Stomach smooth muscle (tissue), 2 donors: ENCODE data around the gene PACRG.

Experiments used
- H3K27ac ChIP-seq: one replicate; pipeline ENCODE4 v1.7.0; 2013; ENCODE audit warnings: mild to moderate bottlenecking, low read length, inconsistent platforms
- H3K27me3 ChIP-seq, 2 donors: one replicate each; pipeline ENCODE4 v1.7.0; 2013; ENCODE audit warnings: low read length in 2 of 2; ENCODE audit not compliant: insufficient read depth in 2 of 2, control insufficient read depth in 1 of 2
- H3K36me3 ChIP-seq, 2 donors: one replicate each; pipeline ENCODE4 v1.7.0; 2013; ENCODE audit warnings: low read length in 2 of 2; ENCODE audit not compliant: control insufficient read depth in 2 of 2, insufficient read depth in 2 of 2
- H3K4me1 ChIP-seq: one replicate; pipeline ENCODE4 v1.7.0; 2013; ENCODE audit warnings: low read length; ENCODE audit not compliant: control insufficient read depth, insufficient read depth
- H3K4me3 ChIP-seq, 2 donors: one replicate each; pipeline ENCODE4 v1.7.0; 2013; ENCODE audit warnings: low read length in 2 of 2
- H3K9ac ChIP-seq, 2 donors: one replicate each; pipeline ENCODE4 v1.7.0; 2013; ENCODE audit warnings: low read length in 2 of 2, mild to moderate bottlenecking in 1 of 2
- H3K9me3 ChIP-seq, 2 donors: one replicate each; pipeline ENCODE4 v1.7.0; 2013; ENCODE audit warnings: low read length in 2 of 2; ENCODE audit not compliant: control insufficient read depth in 2 of 2
- donor health status: healthy.
- donor health status: Pancreatic carcinoma.

The PACRG gene

GRCh38 chr6:163290545-163291274 is 562.9 kb downstream of the PACRG start:
- H3K9ac ChIP-seq = no peak overlapping the region
- H3K9me3 ChIP-seq = no peaks in the 10 kb centered on the region
- no peak overlapping the region for H3K4me3 ChIP-seq
- H3K27me3 ChIP-seq = no peaks in the 10 kb centered on the region
- H3K36me3 ChIP-seq = no peaks in the 10 kb centered on the region
- H3K27ac ChIP-seq = no peak overlapping the region
- H3K4me1 ChIP-seq = no peaks in the 10 kb centered on the region

DNA sequence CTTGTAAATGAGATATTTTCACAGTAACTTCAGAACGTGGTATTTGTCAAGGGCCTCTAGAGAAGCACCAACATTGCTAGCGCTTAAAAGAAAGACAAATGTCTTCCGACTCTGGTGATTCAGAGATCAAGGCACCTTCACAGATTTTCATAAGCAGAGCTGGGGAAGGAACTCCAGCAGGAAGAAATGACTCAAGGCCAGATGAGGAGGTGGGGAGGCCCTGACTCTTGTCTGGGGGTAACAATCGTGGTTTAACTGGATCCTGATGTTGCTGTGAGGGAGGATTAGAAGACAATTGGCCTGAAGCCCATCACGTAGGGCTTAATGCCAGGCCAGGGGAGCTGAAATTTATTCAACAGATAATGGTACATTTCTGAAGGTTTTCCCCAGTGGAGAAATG is 563.8 kb downstream of the PACRG start:
- Histone ChIP-seq H3K4me3 (no peak overlapping the region), H3K9me3 (no peaks in the 10 kb centered on the region), H3K27me3 (no peaks in the 10 kb centered on the region), H3K4me1 (no peaks in the 10 kb centered on the region), H3K27ac (no peak overlapping the region), H3K36me3 (no peaks in the 10 kb centered on the region), H3K9ac (no peak overlapping the region)

DNA sequence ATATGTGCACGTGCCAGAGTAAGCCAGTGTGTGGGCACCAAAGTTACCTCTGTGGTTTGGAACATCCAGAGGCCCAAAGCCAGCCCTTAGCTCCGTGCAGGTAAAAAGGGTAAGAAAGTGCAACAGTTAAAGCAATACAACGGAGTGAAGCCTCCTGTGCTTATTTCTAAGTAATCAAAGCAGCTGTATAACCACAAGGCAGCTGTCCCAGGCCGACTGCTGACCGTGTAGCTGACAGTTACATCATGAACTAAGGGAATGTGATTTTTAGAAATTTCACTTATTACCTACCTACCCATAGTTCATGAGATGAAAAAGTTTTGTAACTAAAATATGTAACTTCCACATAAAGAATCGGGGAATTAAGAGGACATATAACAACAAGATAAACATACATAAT is 565.5 kb downstream of the PACRG start:
- H3K27ac ChIP-seq = no peak overlapping the region
- no peaks in the 10 kb centered on the region for H3K27me3 ChIP-seq
- no peak overlapping the region for H3K9ac ChIP-seq
- no peaks in the 10 kb centered on the region for H3K4me1 ChIP-seq
- no peaks in the 10 kb centered on the region for H3K9me3 ChIP-seq
- H3K4me3 ChIP-seq = no peak overlapping the region
- no peaks in the 10 kb centered on the region for H3K36me3 ChIP-seq

DNA sequence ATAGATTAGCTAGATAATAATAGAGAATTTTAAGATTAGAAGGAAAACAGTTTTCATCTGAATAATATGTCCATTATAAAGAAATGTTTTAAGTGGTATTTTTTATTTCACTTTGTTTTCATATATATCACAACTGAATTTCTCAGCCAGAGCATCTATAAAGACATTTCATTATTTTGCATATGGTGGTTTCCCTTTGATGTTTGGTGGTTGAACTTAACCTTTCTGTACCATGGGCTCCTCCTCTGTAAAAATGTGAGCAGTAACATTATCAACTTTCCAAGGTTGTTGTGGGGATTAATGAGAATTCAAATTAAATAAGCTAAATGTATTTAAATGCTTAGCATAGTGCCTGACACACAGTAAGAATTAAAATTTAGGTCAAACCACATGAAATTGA is 567.0 kb downstream of the PACRG start:
- no peak overlapping the region for H3K27ac ChIP-seq
- no peaks in the 10 kb centered on the region for H3K9me3 ChIP-seq
- H3K9ac ChIP-seq = no peak overlapping the region
- H3K4me1 ChIP-seq = no peaks in the 10 kb centered on the region
- H3K36me3 ChIP-seq = no peaks in the 10 kb centered on the region
- no peak overlapping the region for H3K4me3 ChIP-seq
- no peaks in the 10 kb centered on the region for H3K27me3 ChIP-seq

- Histone ChIP-seq H3K36me3 (no peaks in the 10 kb centered on the region), H3K27me3 (no peaks in the 10 kb centered on the region), H3K4me3 (no peak overlapping the region), H3K9me3 (no peaks in the 10 kb centered on the region), H3K9ac (no peak overlapping the region), H3K27ac (no peak overlapping the region), H3K4me1 (no peaks in the 10 kb centered on the region)
These were observed 569.2 kb downstream of the PACRG start for GRCh38 chr6:163296835-163297519.

GRCh38 chr6:163298079-163298830 is 570.5 kb downstream of the PACRG start:
- H3K9me3 ChIP-seq = no peaks in the 10 kb centered on the region
- H3K9ac ChIP-seq = no peak overlapping the region
- no peaks in the 10 kb centered on the region for H3K4me1 ChIP-seq
- no peaks in the 10 kb centered on the region for H3K27me3 ChIP-seq
- no peak overlapping the region for H3K4me3 ChIP-seq
- H3K27ac ChIP-seq = no peak overlapping the region
- no peaks in the 10 kb centered on the region for H3K36me3 ChIP-seq

DNA sequence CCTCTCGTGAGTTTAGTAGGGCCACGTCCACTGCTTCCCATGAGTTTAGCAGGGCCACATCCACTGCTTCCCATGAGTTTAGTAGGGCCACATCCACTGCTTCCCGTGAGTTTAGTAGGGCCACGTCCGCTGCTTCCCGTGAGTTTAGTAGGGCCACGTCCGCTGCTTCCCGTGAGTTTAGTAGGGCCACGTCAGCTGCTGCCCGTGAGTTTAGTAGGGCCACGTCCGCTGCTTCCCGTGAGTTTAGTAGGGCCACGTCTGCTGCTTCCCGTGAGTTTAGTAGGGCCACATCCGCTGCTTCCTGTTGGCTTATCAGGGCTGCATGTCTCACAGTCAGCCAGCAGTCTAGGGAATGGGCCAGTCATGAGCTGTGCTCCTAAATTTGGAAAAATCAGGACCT is 573.1 kb downstream of the PACRG start:
- Histone ChIP-seq H3K9me3 (no peaks in the 10 kb centered on the region), H3K9ac (no peak overlapping the region), H3K4me1 (no peaks in the 10 kb centered on the region), H3K27me3 (no peaks in the 10 kb centered on the region), H3K27ac (no peak overlapping the region), H3K36me3 (no peaks in the 10 kb centered on the region), H3K4me3 (no peak overlapping the region)

- H3K27ac ChIP-seq = no peak overlapping the region
- H3K9ac ChIP-seq = no peak overlapping the region
- no peaks in the 10 kb centered on the region for H3K36me3 ChIP-seq
- no peaks in the 10 kb centered on the region for H3K9me3 ChIP-seq
- H3K4me3 ChIP-seq = no peak overlapping the region
- no peaks in the 10 kb centered on the region for H3K4me1 ChIP-seq
- H3K27me3 ChIP-seq = no peaks in the 10 kb centered on the region
These were observed 574.2 kb downstream of the PACRG start for GRCh38 chr6:163301726-163302635.

GRCh38 chr6:163302747-163303146 is 575.0 kb downstream of the PACRG start:
- Histone ChIP-seq H3K36me3 (no peaks in the 10 kb centered on the region), H3K27me3 (no peaks in the 10 kb centered on the region), H3K4me3 (no peak overlapping the region), H3K27ac (no peak overlapping the region), H3K9ac (no peak overlapping the region), H3K9me3 (no peaks in the 10 kb centered on the region), H3K4me1 (no peaks in the 10 kb centered on the region)

- H3K36me3 ChIP-seq = no peaks in the 10 kb centered on the region
- H3K27ac ChIP-seq = no peak overlapping the region
- H3K4me1 ChIP-seq = no peaks in the 10 kb centered on the region
- no peaks in the 10 kb centered on the region for H3K27me3 ChIP-seq
- no peaks in the 10 kb centered on the region for H3K9me3 ChIP-seq
- H3K9ac ChIP-seq = no peak overlapping the region
- H3K4me3 ChIP-seq = no peak overlapping the region
These were observed 578.2 kb downstream of the PACRG start for GRCh38 chr6:163306000-163306399.
